ENCODE measurements around the gene TFPT. TPM values are rescaled to one million over a fixed set of nuclear protein-coding genes. Genes with fewer than 3 reads are reported as not detected.

TFPT gene
- total and polyA plus RNA-seq, 2 of the 4 experiments (the other 2 are of a cell fraction) = 7.9 to 17.1 TPM

DNA sequence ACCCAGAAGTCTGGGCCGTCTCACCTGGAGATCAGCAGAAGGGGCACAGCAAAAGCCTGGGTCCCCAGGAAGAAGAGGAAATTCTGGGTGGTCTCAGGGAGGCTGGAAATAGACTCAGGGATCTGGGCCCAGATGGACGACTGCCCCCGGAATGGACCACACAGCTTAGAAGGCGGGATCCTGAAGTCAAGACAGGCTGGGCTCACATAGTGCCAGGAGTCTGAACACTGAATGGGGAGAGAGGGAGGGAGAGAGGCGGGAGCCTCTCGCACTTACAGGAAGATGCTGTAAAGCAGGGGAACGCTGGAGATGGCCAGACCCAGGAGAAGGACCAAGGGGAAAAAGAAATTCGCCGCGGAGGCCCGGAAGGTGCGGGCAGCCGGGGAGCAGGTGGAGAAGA, 45.4 kb upstream of the TFPT start:
- 26% methylated on average over 3 of the region's 13 CpGs; no CpG with 5 or more reads in 1 of the 2 experiments for WGBS, 2 experiments (ENCODE audit: extremely low coverage in 2 of 2, insufficient read length in 1 of 2)
- Histone ChIP-seq H3K36me3 (ENCODE audit: control insufficient read depth, insufficient read depth, low read length) (peaks cover 15% of the 10 kb centered on the region), H3K27me3 (ENCODE audit: control insufficient read depth, insufficient read depth, low read length) (no peaks in the 10 kb centered on the region), H3K9me3 (ENCODE audit: control insufficient read depth, insufficient read depth, low read length) (no peaks in the 10 kb centered on the region), H2AK9ac (replicated peaks; ENCODE audit: low read depth, low read length, poor library complexity) (peak overlapping the region; percentile 89), H2BK15ac (ENCODE audit: low read depth, low read length) (no peak overlapping the region), H3K56ac (ENCODE audit: extremely low read depth, insufficient read depth, low read length) (no peak overlapping the region), H2BK120ac (ENCODE audit: low read depth, low read length) (no peak overlapping the region), H3K4ac (ENCODE audit: low read depth, low read length) (0 out of 2 replicates have a peak overlapping the region, but pooled peaks have one; percentile 55), H2AFZ (replicated peaks; ENCODE audit: low read length, poor library complexity) (peak overlapping the region; percentile 97), H3K18ac (ENCODE audit: low read depth, low read length) (no peak overlapping the region), H3K9ac (ENCODE audit: low read depth, low read length) (no peak overlapping the region), H3K23ac (ENCODE audit: low read depth, low read length) (0 out of 2 replicates have a peak overlapping the region, but pooled peaks have one; percentile 64), H4K8ac (ENCODE audit: low read depth in 2 of 2, low read length in 2 of 2) (peak overlapping the region in 1 of 2 experiments; percentile 49; a peak in 1 of 4 replicates), H3K4me3 (ENCODE audit: insufficient read depth, low read depth, low read length) (peak overlapping the region; percentile 52; the same call in 1 of the 2 replicates), H3K4me2 (ENCODE audit: low read depth, low read length) (peak overlapping the region; percentile 73), H3K79me1 (ENCODE audit: low read depth in 1 of 2, low read length in 2 of 2) (peaks cover 10 to 38% of the 10 kb centered on the region in 2 experiments; a peak in 3 of 4 replicates), H2BK20ac (ENCODE audit: low read depth, low read length) (no peak overlapping the region), H3K14ac (replicated peaks; ENCODE audit: low read depth, low read length) (0 out of 2 replicates have a peak overlapping the region, but pooled peaks have one; percentile 23), H3K27ac (ENCODE audit: insufficient read depth, low read length) (peak overlapping the region; percentile 67; the same call in 1 of the 2 replicates), H2AK5ac (ENCODE audit: low read depth, low read length) (peak overlapping the region; percentile 69; the same call in 1 of the 2 replicates), H3K4me1 (ENCODE audit: control insufficient read depth, insufficient read depth, low read length) (peaks cover 11% of the 10 kb centered on the region), H2BK5ac (ENCODE audit: low read depth, low read length, poor library complexity, severe bottlenecking) (no peak overlapping the region), H3K9me1 (ENCODE audit: insufficient read depth, low read length) (no peaks in the 10 kb centered on the region; the same call in none of the 2 replicates), H4K5ac (ENCODE audit: low read depth, low read length) (no peak overlapping the region), H4K20me1 (ENCODE audit: insufficient read depth, low read length) (no peaks in the 10 kb centered on the region), H4K91ac (ENCODE audit: insufficient read depth, low read depth, low read length) (no peak overlapping the region)
- dilution Hi-C loops (cut with HindIII; ENCODE audit: low sequenced_read_pairs, unreplicated experiment) = no loop called here
- no peak for ATAC-seq (ENCODE audit: low read depth)
- in situ Hi-C loops (cut with MboI; ENCODE audit: low sequenced_read_pairs) = no loop called here
- ChIA-PET CTCF (no interaction called here), POLR2A (ENCODE audit: unreplicated experiment) (interaction anchor here (1.9 kb wide), 1 partner anchor 40 kb away, joined by 5 read pairs; the partner anchor contains the start of gene RPS9)
- TSS peak; percentile 43 for BruUV-seq (replicated peaks)
- intact Hi-C loops (cut with micrococcal nuclease) = no loop called here
- TF ChIP-seq RFX5 (IDR thresholded peaks at IDR 0.05; ENCODE audit: low read depth, low read length) (no peak), RAD21 (IDR thresholded peaks at IDR 0.05; ENCODE audit: low read length) (no peak), ELK1 (IDR thresholded peaks at IDR 0.05; ENCODE audit: borderline replicate concordance, low read depth, low read length) (no peak), CEBPB (IDR thresholded peaks at IDR 0.05; ENCODE audit: low read depth, low read length) (no peak), CTCF (conservative IDR thresholded peaks at IDR 0.05; ENCODE audit: low read depth, low read length) (no peak), BHLHE40 (IDR thresholded peaks at IDR 0.05; ENCODE audit: low read depth, low read length) (no peak), FOS (IDR thresholded peaks at IDR 0.05; ENCODE audit: low read depth, low read length) (no peak), RCOR1 (IDR thresholded peaks at IDR 0.05; ENCODE audit: insufficient replicate concordance, low read length) (no peak), SMC3 (IDR thresholded peaks at IDR 0.05; ENCODE audit: low read depth, low read length) (no peak), CHD1 (IDR thresholded peaks at IDR 0.05; ENCODE audit: low read depth, low read length) (no peak), MXI1 (IDR thresholded peaks at IDR 0.05; ENCODE audit: borderline replicate concordance, low read depth, low read length) (no peak), MAZ (IDR thresholded peaks at IDR 0.05; ENCODE audit: borderline replicate concordance, low read depth, low read length) (no peak), MAFK (IDR thresholded peaks at IDR 0.05; ENCODE audit: low read depth, low read length) (no peak), NFE2L2 (IDR thresholded peaks at IDR 0.05; ENCODE audit: low read depth, low read length) (no peak), POLR2A (IDR thresholded peaks at IDR 0.05; ENCODE audit: low read depth, low read length) (no peak)
- TF ChIP-seq, protein P1, sequence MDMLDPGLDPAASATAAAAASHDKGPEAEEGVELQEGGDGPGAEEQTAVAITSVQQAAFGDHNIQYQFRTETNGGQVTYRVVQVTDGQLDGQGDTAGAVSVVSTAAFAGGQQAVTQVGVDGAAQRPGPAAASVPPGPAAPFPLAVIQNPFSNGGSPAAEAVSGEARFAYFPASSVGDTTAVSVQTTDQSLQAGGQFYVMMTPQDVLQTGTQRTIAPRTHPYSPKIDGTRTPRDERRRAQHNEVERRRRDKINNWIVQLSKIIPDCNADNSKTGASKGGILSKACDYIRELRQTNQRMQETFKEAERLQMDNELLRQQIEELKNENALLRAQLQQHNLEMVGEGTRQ (IDR thresholded peaks at IDR 0.05; ENCODE audit: low read depth, low read length) = no peak
- DNase-seq = no peak

All from IMR-90 (cell line).